ENCODE results near the gene PXDN.

The PXDN gene

GRCh38 chr2:1777781-1778180 is 33.5 kb upstream of the PXDN start:
- DNase-seq (ENCODE audit: low read depth): no peak
- TF ChIP-seq CTCF (IDR thresholded peaks at IDR 0.05; ENCODE audit: low read depth, low read length): no peak
- TF ChIP-seq MYC (IDR thresholded peaks at IDR 0.05; ENCODE audit: low read depth, low read length): no peak
- TF ChIP-seq POLR2A (IDR thresholded peaks at IDR 0.05; ENCODE audit: extremely low read depth, insufficient read length): no peak
- no peak for TF ChIP-seq MAX (IDR thresholded peaks at IDR 0.05; ENCODE audit: low read depth, low read length)
- H3K4me3 ChIP-seq (ENCODE audit: low read depth, low read length): no peak overlapping the region

GRCh38 chr2:1777156-1777555 is 32.8 kb upstream of the PXDN start:
- DNase-seq (ENCODE audit: low read depth): no peak
- TF ChIP-seq MYC (IDR thresholded peaks at IDR 0.05; ENCODE audit: low read depth, low read length) (no peak), MAX (IDR thresholded peaks at IDR 0.05; ENCODE audit: low read depth, low read length) (no peak), CTCF (IDR thresholded peaks at IDR 0.05; ENCODE audit: low read depth, low read length) (no peak), POLR2A (IDR thresholded peaks at IDR 0.05; ENCODE audit: extremely low read depth, insufficient read length) (no peak)

GRCh38 chr2:1775511-1776035 is 31.3 kb upstream of the PXDN start:
- no peak overlapping the region for H3K4me3 ChIP-seq (ENCODE audit: low read depth, low read length)
- DNase-seq (ENCODE audit: low read depth): no peak
- no peak for TF ChIP-seq POLR2A (IDR thresholded peaks at IDR 0.05; ENCODE audit: extremely low read depth, insufficient read length)
- no peak for TF ChIP-seq CTCF (IDR thresholded peaks at IDR 0.05; ENCODE audit: low read depth, low read length)
- no peak for TF ChIP-seq MAX (IDR thresholded peaks at IDR 0.05; ENCODE audit: low read depth, low read length)
- TF ChIP-seq MYC (IDR thresholded peaks at IDR 0.05; ENCODE audit: low read depth, low read length): no peak

More at GRCh38 chr2:1777156-1777555, 32.8 kb upstream of the PXDN start:
- H3K4me3 ChIP-seq (ENCODE audit: low read depth, low read length): no peak overlapping the region

GRCh38 chr2:1774929-1775328 is 30.6 kb upstream of the PXDN start:
- DNase-seq (ENCODE audit: low read depth): no peak
- no peak overlapping the region for H3K4me3 ChIP-seq (ENCODE audit: low read depth, low read length)
- TF ChIP-seq MYC (IDR thresholded peaks at IDR 0.05; ENCODE audit: low read depth, low read length) (no peak), CTCF (IDR thresholded peaks at IDR 0.05; ENCODE audit: low read depth, low read length) (no peak), MAX (IDR thresholded peaks at IDR 0.05; ENCODE audit: low read depth, low read length) (no peak), POLR2A (IDR thresholded peaks at IDR 0.05; ENCODE audit: extremely low read depth, insufficient read length) (no peak)

- no peak for DNase-seq (ENCODE audit: low read depth)
- H3K4me3 ChIP-seq (ENCODE audit: low read depth, low read length): no peak overlapping the region
- no peak for TF ChIP-seq MAX (IDR thresholded peaks at IDR 0.05; ENCODE audit: low read depth, low read length)
- TF ChIP-seq CTCF (IDR thresholded peaks at IDR 0.05; ENCODE audit: low read depth, low read length): no peak
- TF ChIP-seq MYC (IDR thresholded peaks at IDR 0.05; ENCODE audit: low read depth, low read length): no peak
- TF ChIP-seq POLR2A (IDR thresholded peaks at IDR 0.05; ENCODE audit: extremely low read depth, insufficient read length): no peak
These were observed 29.6 kb upstream of the PXDN start for GRCh38 chr2:1773883-1774282.
